ENCODE data around the gene KIF6.
"Not testable (repeated sequence)": the region's sequence is repeated elsewhere in the genome, so short reads cannot be mapped to it uniquely, and the experiment has no call there.

KIF6 gene

DNA sequence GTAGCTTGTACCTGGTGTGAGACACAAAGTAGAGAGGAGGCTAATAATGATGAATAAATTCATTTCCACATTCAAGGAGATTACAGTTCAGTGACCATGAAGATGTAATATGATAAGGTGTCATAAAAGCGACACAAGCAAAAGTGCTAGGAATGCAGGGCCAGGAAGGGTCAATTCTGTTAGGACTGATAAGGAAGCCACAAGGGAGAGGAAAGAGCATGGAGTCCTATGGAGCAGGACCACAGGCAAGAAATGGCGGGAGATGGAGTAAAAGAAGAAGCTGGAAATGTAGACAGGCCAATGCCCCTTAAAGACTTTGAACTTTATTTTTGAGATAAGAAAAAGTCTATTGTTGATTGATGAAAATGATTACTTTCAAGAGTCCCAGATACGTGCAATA lies 240.9 kb downstream of the KIF6 start:
- H3K9ac ChIP-seq (ENCODE audit: low read depth, low read length, poor library complexity, severe bottlenecking): no peak overlapping the region
- no peaks in the 10 kb centered on the region for H3F3A ChIP-seq (ENCODE audit: low read depth)
- no peak overlapping the region for H3K4me2 ChIP-seq (ENCODE audit: low read depth, low read length, poor library complexity, severe bottlenecking)
- H3K36me3 ChIP-seq (ENCODE audit: insufficient read depth, low read length): no peaks in the 10 kb centered on the region
- H3K27me3 ChIP-seq (ENCODE audit: insufficient read depth, low read length, poor library complexity, severe bottlenecking): no peaks in the 10 kb centered on the region
- no peaks in the 10 kb centered on the region for H4K20me1 ChIP-seq (ENCODE audit: insufficient read depth, low read length, poor library complexity, severe bottlenecking)
- TF ChIP-seq, protein P1, sequence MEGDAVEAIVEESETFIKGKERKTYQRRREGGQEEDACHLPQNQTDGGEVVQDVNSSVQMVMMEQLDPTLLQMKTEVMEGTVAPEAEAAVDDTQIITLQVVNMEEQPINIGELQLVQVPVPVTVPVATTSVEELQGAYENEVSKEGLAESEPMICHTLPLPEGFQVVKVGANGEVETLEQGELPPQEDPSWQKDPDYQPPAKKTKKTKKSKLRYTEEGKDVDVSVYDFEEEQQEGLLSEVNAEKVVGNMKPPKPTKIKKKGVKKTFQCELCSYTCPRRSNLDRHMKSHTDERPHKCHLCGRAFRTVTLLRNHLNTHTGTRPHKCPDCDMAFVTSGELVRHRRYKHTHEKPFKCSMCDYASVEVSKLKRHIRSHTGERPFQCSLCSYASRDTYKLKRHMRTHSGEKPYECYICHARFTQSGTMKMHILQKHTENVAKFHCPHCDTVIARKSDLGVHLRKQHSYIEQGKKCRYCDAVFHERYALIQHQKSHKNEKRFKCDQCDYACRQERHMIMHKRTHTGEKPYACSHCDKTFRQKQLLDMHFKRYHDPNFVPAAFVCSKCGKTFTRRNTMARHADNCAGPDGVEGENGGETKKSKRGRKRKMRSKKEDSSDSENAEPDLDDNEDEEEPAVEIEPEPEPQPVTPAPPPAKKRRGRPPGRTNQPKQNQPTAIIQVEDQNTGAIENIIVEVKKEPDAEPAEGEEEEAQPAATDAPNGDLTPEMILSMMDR (conservative IDR thresholded peaks at IDR 0.05; ENCODE audit: low read length): no peak
- TF ChIP-seq EZH2phosphoT487 (IDR thresholded peaks at IDR 0.05; ENCODE audit: borderline replicate concordance): no peak
- H3K79me2 ChIP-seq (ENCODE audit: insufficient read depth, low read length): no peaks in the 10 kb centered on the region
- H3K9me2 ChIP-seq (replicated peaks; ENCODE audit: low read depth, low read length): no peaks in the 10 kb centered on the region
- H3K4me3 ChIP-seq (ENCODE audit: low read length, poor library complexity, severe bottlenecking): no peak overlapping the region
- H2AFZ ChIP-seq (ENCODE audit: low read length): no peak overlapping the region
- no peaks in the 10 kb centered on the region for H3K4me1 ChIP-seq (ENCODE audit: insufficient read depth, low read length, poor library complexity, severe bottlenecking)
- H3K9me3 ChIP-seq (ENCODE audit: insufficient read depth, low read depth, low read length): no peaks in the 10 kb centered on the region

DNA sequence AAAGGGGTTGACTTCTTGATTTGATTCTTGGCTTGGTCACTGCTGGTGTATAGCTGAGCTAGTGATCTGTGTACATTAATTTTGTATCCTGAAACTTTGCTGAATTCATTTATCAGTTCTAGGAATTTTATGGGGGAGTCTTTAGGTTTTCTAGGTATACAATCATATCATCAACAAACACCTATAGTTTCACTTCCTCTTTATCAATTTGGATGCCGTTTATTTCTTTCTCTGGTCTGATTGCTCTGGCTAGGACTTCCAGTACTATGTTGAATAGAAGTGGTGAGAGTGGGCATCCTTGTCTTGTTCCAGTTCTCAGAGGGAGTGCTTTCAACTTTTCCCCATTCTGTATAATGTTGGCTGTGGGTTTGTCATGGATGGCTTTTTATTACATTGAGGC lies 245.4 kb downstream of the KIF6 start:
- H4K20me1 ChIP-seq (ENCODE audit: insufficient read depth, low read length, poor library complexity, severe bottlenecking); H3F3A ChIP-seq (ENCODE audit: low read depth); H3K9me2 ChIP-seq (replicated peaks; ENCODE audit: low read depth, low read length); H2AFZ ChIP-seq (ENCODE audit: low read length); H3K4me3 ChIP-seq (ENCODE audit: low read length, poor library complexity, severe bottlenecking); H3K9me3 ChIP-seq (ENCODE audit: insufficient read depth, low read depth, low read length); H3K4me2 ChIP-seq (ENCODE audit: low read depth, low read length, poor library complexity, severe bottlenecking); H3K79me2 ChIP-seq (ENCODE audit: insufficient read depth, low read length); H3K36me3 ChIP-seq (ENCODE audit: insufficient read depth, low read length); H3K27me3 ChIP-seq (ENCODE audit: insufficient read depth, low read length, poor library complexity, severe bottlenecking); H3K9ac ChIP-seq (ENCODE audit: low read depth, low read length, poor library complexity, severe bottlenecking); H3K4me1 ChIP-seq (ENCODE audit: insufficient read depth, low read length, poor library complexity, severe bottlenecking): not testable (repeated sequence)

DNA sequence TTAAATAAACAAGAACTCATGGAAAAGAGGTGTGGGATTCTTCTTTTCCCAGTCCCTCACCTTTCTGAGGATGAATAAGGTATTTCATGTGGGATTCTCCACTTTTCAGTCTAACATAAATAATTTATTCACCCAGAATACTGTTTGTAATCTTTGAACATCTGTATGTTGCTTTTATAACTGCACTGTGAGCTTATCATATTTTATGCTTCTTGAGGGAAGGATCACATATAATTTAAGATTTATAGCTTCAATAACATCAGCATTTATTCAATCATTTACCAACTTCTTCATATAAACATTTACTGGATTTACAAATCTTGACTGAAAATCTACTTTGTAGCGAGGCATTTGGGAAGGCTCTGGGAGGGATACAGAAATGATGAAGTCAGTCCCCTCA lies 248.5 kb downstream of the KIF6 start:
- Histone ChIP-seq H3K4me1 (ENCODE audit: insufficient read depth, low read length, poor library complexity, severe bottlenecking) (peaks cover 7% of the 10 kb centered on the region), H3K36me3 (ENCODE audit: insufficient read depth, low read length) (no peaks in the 10 kb centered on the region), H4K20me1 (ENCODE audit: insufficient read depth, low read length, poor library complexity, severe bottlenecking) (no peaks in the 10 kb centered on the region), H3F3A (ENCODE audit: low read depth) (no peaks in the 10 kb centered on the region), H3K9me3 (ENCODE audit: insufficient read depth, low read depth, low read length) (no peaks in the 10 kb centered on the region), H3K4me3 (ENCODE audit: low read length, poor library complexity, severe bottlenecking) (no peak overlapping the region), H3K9ac (ENCODE audit: low read depth, low read length, poor library complexity, severe bottlenecking) (no peak overlapping the region), H3K4me2 (ENCODE audit: low read depth, low read length, poor library complexity, severe bottlenecking) (no peak overlapping the region), H3K9me2 (replicated peaks; ENCODE audit: low read depth, low read length) (no peaks in the 10 kb centered on the region), H3K27me3 (ENCODE audit: insufficient read depth, low read length, poor library complexity, severe bottlenecking) (no peaks in the 10 kb centered on the region), H2AFZ (ENCODE audit: low read length) (no peak overlapping the region), H3K79me2 (ENCODE audit: insufficient read depth, low read length) (no peaks in the 10 kb centered on the region)
- TF ChIP-seq, protein P1 (conservative IDR thresholded peaks at IDR 0.05; ENCODE audit: low read length): no peak
- no peak for TF ChIP-seq EZH2phosphoT487 (IDR thresholded peaks at IDR 0.05; ENCODE audit: borderline replicate concordance)

DNA sequence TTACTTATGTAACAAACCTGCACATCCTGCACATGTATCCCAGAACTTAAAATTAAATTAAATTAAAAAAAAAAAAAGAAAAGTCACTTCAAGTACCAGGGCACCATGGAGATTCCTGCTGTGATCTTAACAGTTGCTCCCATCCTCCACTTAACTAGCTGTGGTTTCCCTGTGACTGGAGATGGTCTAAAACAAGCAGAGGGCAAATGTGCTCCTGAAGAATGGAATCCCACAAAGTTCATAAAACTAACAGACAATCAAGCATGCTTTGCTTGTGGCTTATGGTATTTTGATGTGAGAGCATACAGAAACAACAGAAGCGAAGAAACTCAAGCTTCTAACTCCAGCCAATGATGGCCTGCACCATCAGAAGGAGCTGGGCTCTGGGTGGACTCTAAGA lies 249.1 kb downstream of the KIF6 start:
- no peaks in the 10 kb centered on the region for H4K20me1 ChIP-seq (ENCODE audit: insufficient read depth, low read length, poor library complexity, severe bottlenecking)
- H3K36me3 ChIP-seq (ENCODE audit: insufficient read depth, low read length): no peaks in the 10 kb centered on the region
- H3K4me1 ChIP-seq (ENCODE audit: insufficient read depth, low read length, poor library complexity, severe bottlenecking): peaks cover 7% of the 10 kb centered on the region
- no peak overlapping the region for H3K4me3 ChIP-seq (ENCODE audit: low read length, poor library complexity, severe bottlenecking)
- no peak overlapping the region for H3K9ac ChIP-seq (ENCODE audit: low read depth, low read length, poor library complexity, severe bottlenecking)
- H3K9me2 ChIP-seq (replicated peaks; ENCODE audit: low read depth, low read length): no peaks in the 10 kb centered on the region
- H3K4me2 ChIP-seq (ENCODE audit: low read depth, low read length, poor library complexity, severe bottlenecking): no peak overlapping the region
- TF ChIP-seq, protein P1 (conservative IDR thresholded peaks at IDR 0.05; ENCODE audit: low read length): no peak
- no peak for TF ChIP-seq EZH2phosphoT487 (IDR thresholded peaks at IDR 0.05; ENCODE audit: borderline replicate concordance)
- no peaks in the 10 kb centered on the region for H3K9me3 ChIP-seq (ENCODE audit: insufficient read depth, low read depth, low read length)
- no peak overlapping the region for H2AFZ ChIP-seq (ENCODE audit: low read length)
- H3K79me2 ChIP-seq (ENCODE audit: insufficient read depth, low read length): no peaks in the 10 kb centered on the region
- no peaks in the 10 kb centered on the region for H3F3A ChIP-seq (ENCODE audit: low read depth)
- no peaks in the 10 kb centered on the region for H3K27me3 ChIP-seq (ENCODE audit: insufficient read depth, low read length, poor library complexity, severe bottlenecking)

Data from Loucy (cell line).